ENCODE results near the gene AMBRA1.

Gene AMBRA1

GRCh38 chr11:46498179-46498578 lies 95.6 kb downstream of the AMBRA1 start:
- no peak for DNase-seq

- DNase-seq, result no peak
Measured at GRCh38 chr11:46497498-46497897, 96.3 kb downstream of the AMBRA1 start.

- DNase-seq, result no peak
Measured at GRCh38 chr11:46493791-46494190, 100.0 kb downstream of the AMBRA1 start.

GRCh38 chr11:46492532-46492931 lies 101.3 kb downstream of the AMBRA1 start:
- DNase-seq, result no peak

- DNase-seq, result no peak
Measured at GRCh38 chr11:46491661-46492330, 102.0 kb downstream of the AMBRA1 start.

- no peak for DNase-seq
Measured at GRCh38 chr11:46490666-46491065, 103.2 kb downstream of the AMBRA1 start.

- DNase-seq, result peak in 3 of 6 experiments; percentile 5 to 27 (median 27)
Measured at GRCh38 chr11:46489656-46490560, 103.9 kb downstream of the AMBRA1 start.

GRCh38 chr11:46485856-46486443 lies 107.9 kb downstream of the AMBRA1 start:
- no peak for DNase-seq

- no peak for DNase-seq
Measured at GRCh38 chr11:46484101-46484500, 109.7 kb downstream of the AMBRA1 start.

GRCh38 chr11:46480909-46481308 lies 112.9 kb downstream of the AMBRA1 start:
- DNase-seq, result no peak

- DNase-seq, result no peak
Measured at GRCh38 chr11:46480166-46480726, 113.6 kb downstream of the AMBRA1 start.

GRCh38 chr11:46479601-46480000 lies 114.2 kb downstream of the AMBRA1 start:
- no peak for DNase-seq

GRCh38 chr11:46478196-46478595 lies 115.6 kb downstream of the AMBRA1 start:
- DNase-seq, result no peak

- DNase-seq, result no peak
Measured at GRCh38 chr11:46477136-46477535, 116.7 kb downstream of the AMBRA1 start.

GRCh38 chr11:46475926-46476545 lies 117.8 kb downstream of the AMBRA1 start:
- no peak for DNase-seq

GRCh38 chr11:46475051-46475925 lies 118.5 kb downstream of the AMBRA1 start:
- DNase-seq, result no peak

- DNase-seq, result no peak
Measured at GRCh38 chr11:46472662-46472994, 121.2 kb downstream of the AMBRA1 start.

- no peak for DNase-seq
Measured at GRCh38 chr11:46471943-46472661, 121.7 kb downstream of the AMBRA1 start.

GRCh38 chr11:46469926-46470325 lies 123.9 kb downstream of the AMBRA1 start:
- DNase-seq, result no peak

- no peak for DNase-seq
Measured at GRCh38 chr11:46465683-46466082, 128.1 kb downstream of the AMBRA1 start.

- DNase-seq, result no peak
Measured at GRCh38 chr11:46463701-46464421, 130.0 kb downstream of the AMBRA1 start.

All from stimulated activated naive CD4-positive, alpha-beta T cell (primary cell).